ENCODE data around the gene USP49. TPM values are rescaled to one million over a fixed set of nuclear protein-coding genes. Genes with fewer than 3 reads are reported as not detected.
A peak's percentile ranks its signal among the peaks of the same experiment; 100 is the strongest.

USP49 gene
- total and polyA plus RNA-seq, 2 of the 4 experiments (the other 2 are of a cell fraction): 1.4 to 2.1 TPM

- Histone ChIP-seq H3K79me1 (ENCODE audit: low read depth in 1 of 2, low read length in 2 of 2) (peaks cover 14 to 61% of the 10 kb centered on the region in 2 experiments; a peak in 3 of 4 replicates), H2AK9ac (replicated peaks; ENCODE audit: low read depth, low read length, poor library complexity) (peak overlapping the region; percentile 100), H4K5ac (ENCODE audit: low read depth, low read length) (no peak overlapping the region; the same call in 1 of the 2 replicates), H4K91ac (ENCODE audit: insufficient read depth, low read depth, low read length) (no peak overlapping the region), H3K14ac (replicated peaks; ENCODE audit: low read depth, low read length) (peak overlapping the region; percentile 51; the same call in 1 of the 2 replicates), H3K56ac (ENCODE audit: extremely low read depth, insufficient read depth, low read length) (peak overlapping the region; percentile 68), H3K4me1 (ENCODE audit: control insufficient read depth, insufficient read depth, low read length) (peaks cover 11% of the 10 kb centered on the region), H3K4ac (ENCODE audit: low read depth, low read length) (peak overlapping the region; percentile 78), H3K36me3 (ENCODE audit: control insufficient read depth, insufficient read depth, low read length) (peaks cover 6% of the 10 kb centered on the region), H2BK15ac (ENCODE audit: low read depth, low read length) (0 out of 3 replicates have a peak overlapping the region, but pooled peaks have one; percentile 4), H2AFZ (replicated peaks; ENCODE audit: low read length, poor library complexity) (no peak overlapping the region), H2BK5ac (ENCODE audit: low read depth, low read length, poor library complexity, severe bottlenecking) (no peak overlapping the region), H3K27me3 (ENCODE audit: control insufficient read depth, insufficient read depth, low read length) (no peaks in the 10 kb centered on the region), H4K8ac (ENCODE audit: low read depth in 2 of 2, low read length in 2 of 2) (peak overlapping the region; percentile 74 to 98; a peak in 2 of 4 replicates), H3K9ac (ENCODE audit: low read depth, low read length) (peak overlapping the region; percentile 74), H3K9me1 (ENCODE audit: insufficient read depth, low read length) (peaks cover 15% of the 10 kb centered on the region; the same call in 1 of the 2 replicates), H3K4me3 (ENCODE audit: insufficient read depth, low read depth, low read length) (peak overlapping the region; percentile 93), H3K18ac (ENCODE audit: low read depth, low read length) (no peak overlapping the region), H2AK5ac (ENCODE audit: low read depth, low read length) (peak overlapping the region; percentile 67; the same call in 1 of the 2 replicates), H2BK120ac (ENCODE audit: low read depth, low read length) (no peak overlapping the region), H2BK20ac (ENCODE audit: low read depth, low read length) (no peak overlapping the region), H3K9me3 (ENCODE audit: control insufficient read depth, insufficient read depth, low read length) (no peaks in the 10 kb centered on the region), H3K27ac (ENCODE audit: insufficient read depth, low read length) (no peak overlapping the region), H3K4me2 (ENCODE audit: low read depth, low read length) (peak overlapping the region; percentile 80), H3K23ac (ENCODE audit: low read depth, low read length) (peak overlapping the region; percentile 82), H4K20me1 (ENCODE audit: insufficient read depth, low read length) (peaks cover 13% of the 10 kb centered on the region)
- no peak for DNase-seq
- no TSS peak for BruUV-seq (replicated peaks)
- intact Hi-C loops (cut with micrococcal nuclease) (loop anchor here (2.0 to 5.0 kb wide), 2 partner anchors 15 to 120 kb away; no protein-coding TSS in a partner anchor), in situ Hi-C loops (cut with MboI; ENCODE audit: low sequenced_read_pairs) (no loop called here), dilution Hi-C loops (cut with HindIII; ENCODE audit: low sequenced_read_pairs, unreplicated experiment) (loop anchor here (10.0 kb wide), 1 partner anchor 123 kb away; no protein-coding TSS in a partner anchor)
- POLR2A ChIA-PET (ENCODE audit: unreplicated experiment): no interaction called here
- TF ChIP-seq CHD1 (IDR thresholded peaks at IDR 0.05; ENCODE audit: low read depth, low read length): no peak
- TF ChIP-seq RAD21 (IDR thresholded peaks at IDR 0.05; ENCODE audit: low read length): no peak
- no peak for TF ChIP-seq RCOR1 (IDR thresholded peaks at IDR 0.05; ENCODE audit: insufficient replicate concordance, low read length)
- TF ChIP-seq POLR2A (IDR thresholded peaks at IDR 0.05; ENCODE audit: low read depth, low read length): no peak
- 0% methylated on average over 3 of the region's 7 CpGs; no CpG with 5 or more reads in 1 of the 2 experiments for WGBS, 2 experiments (ENCODE audit: extremely low coverage in 2 of 2, insufficient read length in 1 of 2)
- CTCF ChIA-PET: interaction anchor here (1.2 to 1.5 kb wide), 2 partner anchors 121 to 122 kb away, joined by 4 to 5 read pairs; no protein-coding TSS in a partner anchor
- ATAC-seq (ENCODE audit: low read depth): no peak
These were observed 27.0 kb upstream of the USP49 start for GRCh38 chr6:41922154-41922553.

Data from IMR-90 (cell line).